ENCODE measurements around the gene IGF1R.

The IGF1R gene

DNA sequence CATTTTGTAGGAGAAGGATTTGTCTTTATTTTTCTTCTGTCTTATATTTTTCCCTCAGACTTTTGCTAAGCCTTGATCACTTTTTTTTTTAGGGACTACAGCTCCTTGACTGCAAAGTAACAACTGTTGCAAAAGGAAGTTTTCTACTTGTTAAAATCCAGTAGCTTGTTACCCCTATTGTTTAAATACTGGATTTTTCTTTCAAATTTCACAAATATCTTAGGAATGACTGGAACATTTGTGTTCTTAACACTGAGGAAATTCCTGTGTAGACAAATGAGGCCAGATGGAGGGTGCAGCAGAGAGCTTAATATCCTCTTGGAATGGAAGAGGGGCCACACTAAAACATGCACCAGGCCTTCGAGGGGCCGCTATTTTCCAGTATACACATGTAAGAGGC lies 362.4 kb downstream of the IGF1R start:
- no peak for DNase-seq (ENCODE audit: low spot score)
- Mint-ChIP-seq H3K4me3 (no peak overlapping the region), H3K4me1 (ENCODE audit: low read depth) (no peaks in the 10 kb centered on the region), H3K27ac (no peak overlapping the region), H3K36me3 (ENCODE audit: low read depth) (no peaks in the 10 kb centered on the region), H3K9me3 (no peaks in the 10 kb centered on the region), H3K27me3 (ENCODE audit: low read depth) (peaks cover 18% of the 10 kb centered on the region)

All from T-helper 2 cell treated with Interferon-gamma antibody and Interleukin-4, amounts not matched to agents 5 μg/mL and 100 μg/mL, for 36 hours (primary cell).